ENCODE data around the gene CACNA1A. TPM values are rescaled to one million over a fixed set of nuclear protein-coding genes. Genes with fewer than 3 reads are reported as not detected.

The CACNA1A gene
- polyA plus RNA-seq, 3 donors, result 0.08 to 0.09 TPM; not detected in 1

DNA sequence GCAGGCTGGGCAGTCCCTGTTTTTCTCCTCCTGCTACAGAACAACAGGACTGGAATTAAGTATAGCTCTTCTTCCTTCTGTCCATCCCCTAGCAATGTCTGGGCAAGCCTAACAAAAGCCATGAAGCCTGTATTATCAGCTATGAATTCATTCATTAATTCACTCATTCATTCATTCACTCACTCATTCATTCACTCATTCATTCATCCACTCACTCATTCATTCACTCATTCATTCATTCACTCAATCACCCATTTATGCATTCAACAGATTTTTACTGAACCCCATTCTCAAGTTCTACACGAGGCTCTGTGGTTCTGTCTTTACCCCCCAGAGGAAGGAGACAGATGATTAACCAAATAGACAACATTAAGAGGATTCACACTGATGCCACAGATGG lies 69.9 kb downstream of the CACNA1A start:
- H3K4me3 ChIP-seq (replicated peaks in 1 of 3; ENCODE audit: low read depth in 2 of 3, low read length in 3 of 3), result no peak overlapping the region
- H3K27me3 Mint-ChIP-seq (ENCODE audit: low read depth in 3 of 3), result peaks cover 0 to 8% (median 0%) of the 10 kb centered on the region in 3 donors
- no CpG with 5 or more reads among the region's 1 CpG for WGBS (ENCODE audit: insufficient coverage)
- no peaks in the 10 kb centered on the region for H3K4me1 ChIP-seq (ENCODE audit: control insufficient read depth in 1 of 2, insufficient read depth in 2 of 2, low read length in 2 of 2)
- DNase-seq, result no peak
- H3K36me3 ChIP-seq (replicated peaks in 1 of 2; ENCODE audit: control insufficient read depth in 1 of 2, insufficient read depth in 2 of 2, low read length in 2 of 2), result no peaks in the 10 kb centered on the region
- no peak overlapping the region for H3K4me3 Mint-ChIP-seq
- no peaks in the 10 kb centered on the region for H3K4me1 Mint-ChIP-seq
- no peaks in the 10 kb centered on the region for H3K36me3 Mint-ChIP-seq
- intact Hi-C loops (cut with micrococcal nuclease), result no loop called here
- no peak overlapping the region for H2AFZ ChIP-seq (ENCODE audit: insufficient read depth, low read depth, low read length, poor library complexity, severe bottlenecking)
- TF ChIP-seq, protein P1, sequence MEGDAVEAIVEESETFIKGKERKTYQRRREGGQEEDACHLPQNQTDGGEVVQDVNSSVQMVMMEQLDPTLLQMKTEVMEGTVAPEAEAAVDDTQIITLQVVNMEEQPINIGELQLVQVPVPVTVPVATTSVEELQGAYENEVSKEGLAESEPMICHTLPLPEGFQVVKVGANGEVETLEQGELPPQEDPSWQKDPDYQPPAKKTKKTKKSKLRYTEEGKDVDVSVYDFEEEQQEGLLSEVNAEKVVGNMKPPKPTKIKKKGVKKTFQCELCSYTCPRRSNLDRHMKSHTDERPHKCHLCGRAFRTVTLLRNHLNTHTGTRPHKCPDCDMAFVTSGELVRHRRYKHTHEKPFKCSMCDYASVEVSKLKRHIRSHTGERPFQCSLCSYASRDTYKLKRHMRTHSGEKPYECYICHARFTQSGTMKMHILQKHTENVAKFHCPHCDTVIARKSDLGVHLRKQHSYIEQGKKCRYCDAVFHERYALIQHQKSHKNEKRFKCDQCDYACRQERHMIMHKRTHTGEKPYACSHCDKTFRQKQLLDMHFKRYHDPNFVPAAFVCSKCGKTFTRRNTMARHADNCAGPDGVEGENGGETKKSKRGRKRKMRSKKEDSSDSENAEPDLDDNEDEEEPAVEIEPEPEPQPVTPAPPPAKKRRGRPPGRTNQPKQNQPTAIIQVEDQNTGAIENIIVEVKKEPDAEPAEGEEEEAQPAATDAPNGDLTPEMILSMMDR (IDR thresholded peaks at IDR 0.05), result no peak
- H3K79me2 ChIP-seq (ENCODE audit: insufficient read depth, low read length), result no peaks in the 10 kb centered on the region
- H3K9me3 ChIP-seq (replicated peaks in 1 of 2; ENCODE audit: control insufficient read depth in 1 of 2, insufficient read depth in 1 of 2, low read length in 2 of 2), result no peaks in the 10 kb centered on the region
- H3K4me2 ChIP-seq (replicated peaks; ENCODE audit: extremely low read depth, low read length, poor library complexity, severe bottlenecking), result no peak overlapping the region
- H3K9ac ChIP-seq (ENCODE audit: insufficient read depth, low read length, poor library complexity, severe bottlenecking), result no peak overlapping the region
- peaks cover 0 to 3% (median 0%) of the 10 kb centered on the region in 7 donors for H3K9me3 Mint-ChIP-seq
- no peaks in the 10 kb centered on the region for H3K27me3 ChIP-seq (ENCODE audit: control insufficient read depth in 2 of 2, insufficient read depth in 2 of 2, low read length in 2 of 2)
- no peak overlapping the region for H3K27ac Mint-ChIP-seq
- H4K20me1 ChIP-seq (ENCODE audit: insufficient read depth, low read length), result no peaks in the 10 kb centered on the region
- no peak overlapping the region for H3K27ac ChIP-seq (ENCODE audit: low read depth in 1 of 2, low read length in 2 of 2)

DNA sequence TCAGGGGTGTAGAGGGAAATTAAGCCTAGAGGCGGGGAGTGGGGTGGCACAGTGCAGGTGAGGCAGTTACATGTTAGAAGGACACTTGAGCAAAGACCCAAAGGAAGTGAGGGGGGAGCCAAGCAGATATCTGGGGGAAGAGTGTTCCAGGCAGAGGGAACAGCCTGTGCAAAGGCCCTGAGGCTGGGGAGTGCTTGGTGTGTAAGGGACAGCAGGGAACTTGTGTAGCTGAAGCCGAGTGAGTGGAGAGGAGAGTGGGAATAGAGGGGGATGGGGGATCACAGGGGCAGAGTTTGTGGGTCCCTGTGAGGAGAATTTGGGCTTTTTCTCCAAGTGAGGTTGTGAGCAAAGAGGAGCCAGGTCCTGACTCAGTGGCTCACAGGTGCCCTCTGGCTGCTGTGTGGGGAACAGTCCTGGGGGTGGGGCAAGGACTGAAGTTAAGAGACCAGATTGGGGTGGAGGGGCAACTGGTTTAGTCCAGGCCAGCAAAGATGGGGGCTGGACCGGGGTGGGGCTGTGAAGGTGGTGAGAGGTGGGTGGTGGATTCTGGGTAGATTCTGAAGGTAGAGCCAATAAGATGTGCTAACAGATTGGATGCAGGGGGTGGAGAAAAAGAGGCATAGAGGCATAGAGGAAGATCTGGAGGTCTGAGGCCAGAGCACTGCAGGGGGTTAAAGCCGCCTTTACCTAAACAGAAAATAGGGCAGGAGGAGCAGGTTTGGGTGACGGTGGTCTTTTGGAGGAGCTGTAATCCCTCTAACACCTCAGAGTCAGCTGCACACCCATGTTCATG lies 75.3 kb downstream of the CACNA1A start:
- Histone ChIP-seq H2AFZ (ENCODE audit: insufficient read depth, low read depth, low read length, poor library complexity, severe bottlenecking) (no peak overlapping the region), H3K9me3 (replicated peaks in 1 of 2; ENCODE audit: control insufficient read depth in 1 of 2, insufficient read depth in 1 of 2, low read length in 2 of 2) (peaks cover 0 to 4% of the 10 kb centered on the region in 2 donors), H3K36me3 (replicated peaks in 1 of 2; ENCODE audit: control insufficient read depth in 1 of 2, insufficient read depth in 2 of 2, low read length in 2 of 2) (no peaks in the 10 kb centered on the region), H3K27ac (ENCODE audit: low read depth in 1 of 2, low read length in 2 of 2) (no peak overlapping the region), H3K79me2 (ENCODE audit: insufficient read depth, low read length) (no peaks in the 10 kb centered on the region), H3K4me3 (replicated peaks in 1 of 3; ENCODE audit: low read depth in 2 of 3, low read length in 3 of 3) (no peak overlapping the region), H3K9ac (ENCODE audit: insufficient read depth, low read length, poor library complexity, severe bottlenecking) (no peak overlapping the region), H3K4me1 (ENCODE audit: control insufficient read depth in 1 of 2, insufficient read depth in 2 of 2, low read length in 2 of 2) (no peaks in the 10 kb centered on the region), H3K4me2 (replicated peaks; ENCODE audit: extremely low read depth, low read length, poor library complexity, severe bottlenecking) (no peak overlapping the region), H4K20me1 (ENCODE audit: insufficient read depth, low read length) (no peaks in the 10 kb centered on the region), H3K27me3 (ENCODE audit: control insufficient read depth in 2 of 2, insufficient read depth in 2 of 2, low read length in 2 of 2) (no peaks in the 10 kb centered on the region)
- H3K27ac Mint-ChIP-seq, result no peak overlapping the region
- intact Hi-C loops (cut with micrococcal nuclease), result loop anchor here (2.0 to 5.0 kb wide), 2 partner anchors 154 kb away; no protein-coding TSS in a partner anchor
- peak; percentile 12 to 23 (median 21) for DNase-seq
- peaks cover 3 to 5% (median 3%) of the 10 kb centered on the region in 3 donors for H3K27me3 Mint-ChIP-seq (ENCODE audit: low read depth in 3 of 3)
- TF ChIP-seq, protein P1 (IDR thresholded peaks at IDR 0.05), result peak; percentile 58
- peaks cover 0 to 2% (median 0%) of the 10 kb centered on the region in 7 donors for H3K9me3 Mint-ChIP-seq
- 71% methylated on average over 3 of the region's 5 CpGs for WGBS (ENCODE audit: insufficient coverage)
- H3K36me3 Mint-ChIP-seq, result no peaks in the 10 kb centered on the region
- H3K4me1 Mint-ChIP-seq, result no peaks in the 10 kb centered on the region
- H3K4me3 Mint-ChIP-seq, result no peak overlapping the region

Data from CD14-positive monocyte (primary cell).